Breast epithelium (tissue), 4 donors: Measurements from ENCODE around the gene TTC12. TPM values are rescaled to one million over a fixed set of nuclear protein-coding genes. Genes with fewer than 3 reads are reported as not detected.
A peak's percentile ranks its signal among the peaks of the same experiment; 100 is the strongest.

Experiments
- DNase-seq, 2 donors: peaks; one replicate each; pipeline ENCODE4 v3.0.0-alpha.2; 2019; ENCODE audit warnings: low spot score in 2 of 2
- H3K27ac ChIP-seq, 2 donors: fragments of 200-600 bp; sonication (generic) in 1 of 2; one replicate each; pipeline ENCODE4 v1.5.1; 2016 to 2019; ENCODE audit warnings: mild to moderate bottlenecking in 1 of 2
- H3K27me3 ChIP-seq, 2 donors: fragments of 200-600 bp; sonication (generic) in 1 of 2; one replicate each; pipeline versions ENCODE4 v1.5.1 to v1.6.0; 2017 to 2019; ENCODE audit warnings: control low read depth in 1 of 2, mild to moderate bottlenecking in 1 of 2
- H3K36me3 ChIP-seq: fragments of 200-600 bp; one replicate; pipeline ENCODE4 v1.5.1; 2019
- H3K4me1 ChIP-seq, 2 donors: fragments of 200-600 bp; sonication (generic); one replicate each; pipeline ENCODE4 v1.5.1; 2016 to 2019; ENCODE audit warnings: control low read depth in 1 of 2
- H3K4me3 ChIP-seq, 3 donors: fragments of 200-600 bp; sonication (generic); 1 replicate in 2 of 3; 2 replicates in 1 of 3; pipeline ENCODE4 v1.5.1; 2016 to 2019; ENCODE audit warnings: mild to moderate bottlenecking in 3 of 3, moderate library complexity in 2 of 3
- H3K9me3 ChIP-seq, 2 donors: fragments of 200-600 bp; sonication (generic) in 1 of 2; one replicate each; pipeline ENCODE4 v1.5.1; 2016 to 2019; ENCODE audit warnings: control low read depth in 1 of 2
- POLR2A ChIP-seq: fragments of 450-650 bp; IDR thresholded peaks from one replicate; pipeline ENCODE4 v1.6.1; 2016; ENCODE audit warnings: antibody characterized with exemption, mild to moderate bottlenecking, moderate library complexity
- POLR2AphosphoS5 ChIP-seq, 3 donors: sonication (generic); formaldehyde crosslinking; IDR thresholded peaks; one replicate each; pipeline ENCODE4 v1.6.1; 2017; ENCODE audit warnings: antibody characterized with exemption in 3 of 3
- intact Hi-C: fragments of 100-400 bp; cut with DNase I; formaldehyde crosslinking; loops from one replicate; pipeline ENCODE4 v1.15.1; 2023; ENCODE audit warnings: low total_unique reads
- total RNA-seq, 3 donors: library from RNA; depleted of rRNA; stranded (reverse); fragments of >200 nt; gene quantifications; one replicate each; pipeline ENCODE4 v1.1.0, GENCODE V29; 2016
- TF ChIP-seq, protein P1 (sequence below), 3 donors: fragments of 450-650 bp; IDR thresholded peaks; one replicate each; pipeline ENCODE4 v1.5.1; 2016 to 2017; ENCODE audit warnings: antibody characterized with exemption in 3 of 3, mild to moderate bottlenecking in 3 of 3, moderate library complexity in 3 of 3

TTC12 gene, protein sequence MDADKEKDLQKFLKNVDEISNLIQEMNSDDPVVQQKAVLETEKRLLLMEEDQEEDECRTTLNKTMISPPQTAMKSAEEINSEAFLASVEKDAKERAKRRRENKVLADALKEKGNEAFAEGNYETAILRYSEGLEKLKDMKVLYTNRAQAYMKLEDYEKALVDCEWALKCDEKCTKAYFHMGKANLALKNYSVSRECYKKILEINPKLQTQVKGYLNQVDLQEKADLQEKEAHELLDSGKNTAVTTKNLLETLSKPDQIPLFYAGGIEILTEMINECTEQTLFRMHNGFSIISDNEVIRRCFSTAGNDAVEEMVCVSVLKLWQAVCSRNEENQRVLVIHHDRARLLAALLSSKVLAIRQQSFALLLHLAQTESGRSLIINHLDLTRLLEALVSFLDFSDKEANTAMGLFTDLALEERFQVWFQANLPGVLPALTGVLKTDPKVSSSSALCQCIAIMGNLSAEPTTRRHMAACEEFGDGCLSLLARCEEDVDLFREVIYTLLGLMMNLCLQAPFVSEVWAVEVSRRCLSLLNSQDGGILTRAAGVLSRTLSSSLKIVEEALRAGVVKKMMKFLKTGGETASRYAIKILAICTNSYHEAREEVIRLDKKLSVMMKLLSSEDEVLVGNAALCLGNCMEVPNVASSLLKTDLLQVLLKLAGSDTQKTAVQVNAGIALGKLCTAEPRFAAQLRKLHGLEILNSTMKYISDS
- 10 to 100 TPM; 12.3 to 48.4 (median 43.6) TPM for total RNA-seq

DNA sequence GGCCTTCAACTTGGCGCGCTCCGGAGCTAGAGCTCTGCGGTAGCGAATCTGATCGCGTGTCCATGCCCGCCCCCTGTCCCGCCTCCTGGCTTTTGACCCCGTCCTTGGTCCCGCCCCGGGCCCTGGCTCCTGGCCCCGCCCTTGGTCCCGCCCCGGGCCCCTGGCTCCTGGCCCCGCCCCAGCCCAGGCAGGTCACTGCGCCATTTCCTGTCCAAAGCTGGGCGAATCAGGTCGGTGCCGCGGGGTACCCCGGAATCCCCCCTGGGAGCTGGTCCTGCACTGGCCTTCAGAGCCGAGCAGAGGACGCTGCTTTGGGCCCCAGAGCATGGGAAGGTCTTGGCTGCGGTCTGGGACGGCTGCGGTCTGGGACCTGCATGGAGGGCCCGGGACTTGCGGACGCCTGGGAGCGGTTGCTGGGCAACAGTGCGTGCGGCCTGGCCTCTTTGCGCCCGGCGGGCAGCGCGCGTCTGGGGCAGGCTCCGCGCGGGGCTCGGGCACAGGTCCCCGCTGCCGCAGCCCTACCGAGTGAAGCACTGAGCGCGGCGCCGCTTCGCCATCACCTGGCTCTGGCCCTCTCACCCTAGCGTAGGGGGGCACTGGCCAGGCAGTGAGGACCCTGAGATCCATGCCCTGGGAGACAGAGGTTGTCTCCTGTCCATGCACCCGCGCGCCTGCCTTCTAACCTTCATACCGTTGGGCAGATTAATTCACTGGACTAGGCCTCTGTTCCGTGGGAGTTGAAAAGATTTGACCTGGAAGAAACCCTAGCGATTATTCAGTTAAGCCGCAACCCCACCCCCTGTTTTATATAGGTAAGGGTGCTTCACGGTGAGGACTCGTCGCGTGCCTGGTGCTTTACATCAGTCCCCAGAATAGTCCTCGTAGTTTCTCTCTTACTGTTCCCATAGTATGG is at the start of gene TTC12:
TTC12 (plus strand) TSS at position 195 of the 913 bp plus-strand sequence. CDS start 1,675 bp downstream, outside the sequence.
- H3K4me3 ChIP-seq, result peak within 1 kb of the TSS; percentile 66 to 84 (median 72)
- H3K4me1 ChIP-seq, result no peaks in the 10 kb centered on the region
- H3K27ac ChIP-seq, result peak within 1 kb of the TSS; percentile 90 to 94
- no peaks in the 10 kb centered on the region for H3K9me3 ChIP-seq
- intact Hi-C loops, result loop anchor here (10.0 kb wide), 1 partner anchor 440 kb away; no protein-coding TSS in a partner anchor
- H3K36me3 ChIP-seq, result no peaks in the 10 kb centered on the region
- no peaks in the 10 kb centered on the region for H3K27me3 ChIP-seq
- TF ChIP-seq, protein P1, sequence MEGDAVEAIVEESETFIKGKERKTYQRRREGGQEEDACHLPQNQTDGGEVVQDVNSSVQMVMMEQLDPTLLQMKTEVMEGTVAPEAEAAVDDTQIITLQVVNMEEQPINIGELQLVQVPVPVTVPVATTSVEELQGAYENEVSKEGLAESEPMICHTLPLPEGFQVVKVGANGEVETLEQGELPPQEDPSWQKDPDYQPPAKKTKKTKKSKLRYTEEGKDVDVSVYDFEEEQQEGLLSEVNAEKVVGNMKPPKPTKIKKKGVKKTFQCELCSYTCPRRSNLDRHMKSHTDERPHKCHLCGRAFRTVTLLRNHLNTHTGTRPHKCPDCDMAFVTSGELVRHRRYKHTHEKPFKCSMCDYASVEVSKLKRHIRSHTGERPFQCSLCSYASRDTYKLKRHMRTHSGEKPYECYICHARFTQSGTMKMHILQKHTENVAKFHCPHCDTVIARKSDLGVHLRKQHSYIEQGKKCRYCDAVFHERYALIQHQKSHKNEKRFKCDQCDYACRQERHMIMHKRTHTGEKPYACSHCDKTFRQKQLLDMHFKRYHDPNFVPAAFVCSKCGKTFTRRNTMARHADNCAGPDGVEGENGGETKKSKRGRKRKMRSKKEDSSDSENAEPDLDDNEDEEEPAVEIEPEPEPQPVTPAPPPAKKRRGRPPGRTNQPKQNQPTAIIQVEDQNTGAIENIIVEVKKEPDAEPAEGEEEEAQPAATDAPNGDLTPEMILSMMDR (IDR thresholded peaks at IDR 0.05), result no peak
- peak; percentile 49 to 83 (median 80) for TF ChIP-seq POLR2AphosphoS5 (IDR thresholded peaks at IDR 0.05)
- TF ChIP-seq POLR2A, result peak; percentile 20
- peak; percentile 91 to 94 for DNase-seq

DNA sequence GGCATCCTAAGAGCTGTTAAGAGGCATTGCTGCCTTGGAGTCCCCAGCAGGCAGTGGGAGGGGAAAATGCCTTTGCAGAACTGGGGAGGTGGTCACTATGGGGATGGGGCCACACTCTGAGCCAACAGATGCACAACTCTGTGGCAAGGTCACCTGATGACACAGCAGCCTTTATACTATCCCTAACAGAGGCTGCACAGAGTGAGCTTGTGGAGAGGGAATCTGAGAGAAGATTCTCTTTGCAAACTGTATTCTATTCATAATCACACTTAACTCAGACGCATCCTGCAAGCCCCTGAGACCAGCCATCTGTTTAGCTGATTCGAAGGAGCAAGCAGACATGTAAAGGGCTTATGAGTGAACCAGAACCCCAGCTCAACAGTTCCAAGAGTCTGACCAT is 49.0 kb upstream of the TTC12 start:
- no peaks in the 10 kb centered on the region for H3K4me1 ChIP-seq
- intact Hi-C loops, result no loop called here
- H3K36me3 ChIP-seq, result no peaks in the 10 kb centered on the region
- no peak for DNase-seq
- no peaks in the 10 kb centered on the region for H3K9me3 ChIP-seq
- TF ChIP-seq POLR2AphosphoS5 (IDR thresholded peaks at IDR 0.05) (no peak), POLR2A (no peak)
- TF ChIP-seq, protein P1 (IDR thresholded peaks at IDR 0.05), result no peak
- no peaks in the 10 kb centered on the region for H3K27me3 ChIP-seq
- no peak overlapping the region for H3K4me3 ChIP-seq
- H3K27ac ChIP-seq, result no peak overlapping the region

DNA sequence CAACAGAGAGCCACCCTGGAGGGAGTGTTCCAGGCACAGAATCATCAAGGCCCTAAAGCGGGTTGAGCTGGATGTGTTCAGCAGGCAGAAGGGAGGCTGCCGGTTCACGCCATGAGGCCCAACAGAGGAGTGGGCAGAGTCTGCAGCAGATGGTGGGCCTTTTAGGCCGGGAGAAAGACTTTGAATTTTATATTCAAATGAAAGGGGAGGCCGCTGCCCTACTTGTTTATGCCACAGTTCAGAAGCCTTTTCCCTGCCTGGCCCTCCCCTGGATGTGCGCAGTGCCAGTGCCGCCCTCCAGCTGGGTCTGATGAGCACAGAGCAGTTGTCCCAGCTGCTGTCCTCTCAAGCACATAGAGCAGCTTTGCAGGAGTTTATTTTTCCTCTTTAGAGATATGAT is 46.9 kb upstream of the TTC12 start:
- no peak for DNase-seq
- intact Hi-C loops, result no loop called here
- no peak for TF ChIP-seq POLR2AphosphoS5 (IDR thresholded peaks at IDR 0.05)
- TF ChIP-seq, protein P1 (IDR thresholded peaks at IDR 0.05), result no peak
- no peak for TF ChIP-seq POLR2A

DNA sequence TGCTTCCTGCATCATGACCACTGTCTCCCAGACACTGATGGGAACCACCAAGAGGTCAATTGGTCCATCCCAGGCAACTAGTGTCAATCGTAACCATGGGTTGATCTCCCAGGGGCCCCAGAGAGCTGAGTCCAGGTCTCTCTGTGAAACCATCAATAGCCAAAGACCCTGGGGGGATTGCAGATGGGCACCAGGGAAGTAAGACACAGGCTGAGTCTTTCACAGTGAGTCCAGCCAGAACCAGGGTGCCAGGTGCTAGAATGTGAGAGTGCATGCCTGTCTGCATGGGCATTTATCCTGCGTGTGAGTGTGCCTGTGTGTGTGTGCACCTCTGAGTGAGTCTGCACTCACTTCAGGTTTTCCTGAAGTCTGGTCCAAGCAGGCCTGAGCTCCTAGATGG is 45.3 kb upstream of the TTC12 start:
- intact Hi-C loops, result no loop called here
- H3K4me3 ChIP-seq, result no peak overlapping the region
- no peak for TF ChIP-seq POLR2AphosphoS5 (IDR thresholded peaks at IDR 0.05)
- TF ChIP-seq POLR2A, result no peak
- TF ChIP-seq, protein P1 (IDR thresholded peaks at IDR 0.05), result no peak
- H3K9me3 ChIP-seq, result no peaks in the 10 kb centered on the region
- H3K27ac ChIP-seq, result no peak overlapping the region
- no peak for DNase-seq
- H3K27me3 ChIP-seq, result no peaks in the 10 kb centered on the region
- H3K4me1 ChIP-seq, result no peaks in the 10 kb centered on the region
- no peaks in the 10 kb centered on the region for H3K36me3 ChIP-seq

More for the DNA sequence above, 46.9 kb upstream of the TTC12 start:
- Histone ChIP-seq H3K27me3 (no peaks in the 10 kb centered on the region), H3K9me3 (no peaks in the 10 kb centered on the region), H3K4me1 (no peaks in the 10 kb centered on the region), H3K36me3 (no peaks in the 10 kb centered on the region), H3K27ac (no peak overlapping the region), H3K4me3 (no peak overlapping the region)
